Ovary (tissue), 3 donors: ENCODE results near the gene DNER.

ENCODE experiments used
- CTCF ChIP-seq, 3 donors: fragments of 450-650 bp in 2 of 3; fragments of 200-600 bp in 1 of 3; IDR thresholded peaks; one replicate each; pipeline versions ENCODE4 v1.5.1 to v1.8.0; 2016 to 2022; ENCODE audit warnings: antibody characterized with exemption in 3 of 3, mild to moderate bottlenecking in 1 of 3
- EP300 ChIP-seq: sonication (generic); formaldehyde crosslinking; IDR thresholded peaks from one replicate; pipeline ENCODE4 v1.6.1; 2017; ENCODE audit warnings: antibody characterized with exemption
- donor health status: DM: no; HTN: no; CAD: no.

- peak in 2 of 3 donors; percentile 9 to 30 for TF ChIP-seq CTCF (IDR thresholded peaks at IDR 0.05)
- TF ChIP-seq EP300 = no peak
Observed at GRCh38 chr2:229342376-229342775, 372.0 kb downstream of the DNER start.
